ENCODE results near the gene SCGB3A1. TPM values are rescaled to one million over a fixed set of nuclear protein-coding genes. Genes with fewer than 3 reads are reported as not detected.
A peak's percentile ranks its signal among the peaks of the same experiment; 100 is the strongest.

Gene SCGB3A1
- total RNA-seq, 1 donor from 2014 or later = not detected

- DNase-seq (ENCODE audit: low spot score) = no peak
These were observed 15.0 kb upstream of the SCGB3A1 start for GRCh38 chr5:180606215-180606785.

- peak; percentile 27 for DNase-seq (ENCODE audit: low spot score)
These were observed 14.4 kb upstream of the SCGB3A1 start for GRCh38 chr5:180605554-180606214.

- DNase-seq (ENCODE audit: low spot score) = no peak
These were observed 13.0 kb upstream of the SCGB3A1 start for GRCh38 chr5:180604271-180604670.

GRCh38 chr5:180603076-180603594, 11.8 kb upstream of the SCGB3A1 start:
- DNase-seq (ENCODE audit: low spot score) = no peak

- DNase-seq (ENCODE audit: low spot score) = no peak
These were observed 11.3 kb upstream of the SCGB3A1 start for GRCh38 chr5:180602481-180603075.

- no peak for DNase-seq (ENCODE audit: low spot score)
These were observed 10.5 kb upstream of the SCGB3A1 start for GRCh38 chr5:180601591-180602480.

- DNase-seq (ENCODE audit: low spot score) = no peak
These were observed 9.3 kb upstream of the SCGB3A1 start for GRCh38 chr5:180600554-180601041.

GRCh38 chr5:180599981-180600553, 8.8 kb upstream of the SCGB3A1 start:
- no peak for DNase-seq (ENCODE audit: low spot score)

- DNase-seq (ENCODE audit: low spot score) = no peak
These were observed 8.3 kb upstream of the SCGB3A1 start for GRCh38 chr5:180599590-180599914.

- no peak for DNase-seq (ENCODE audit: low spot score)
These were observed 7.7 kb upstream of the SCGB3A1 start for GRCh38 chr5:180598797-180599589.

- DNase-seq (ENCODE audit: low spot score) = no peak
These were observed 7.0 kb upstream of the SCGB3A1 start for GRCh38 chr5:180598316-180598701.

GRCh38 chr5:180596668-180597231, 5.5 kb upstream of the SCGB3A1 start:
- no peak for DNase-seq (ENCODE audit: low spot score)

GRCh38 chr5:180596115-180596667, 4.9 kb upstream of the SCGB3A1 start:
- no peak for DNase-seq (ENCODE audit: low spot score)

- no peak for DNase-seq (ENCODE audit: low spot score)
These were observed 4.2 kb upstream of the SCGB3A1 start for GRCh38 chr5:180595381-180596114.

- no peak for DNase-seq (ENCODE audit: low spot score)
These were observed 3.7 kb upstream of the SCGB3A1 start for GRCh38 chr5:180595046-180595379.

GRCh38 chr5:180594311-180595045, 3.2 kb upstream of the SCGB3A1 start:
- no peak for DNase-seq (ENCODE audit: low spot score)

- no peak for DNase-seq (ENCODE audit: low spot score)
These were observed 2.3 kb upstream of the SCGB3A1 start for GRCh38 chr5:180593446-180594206.

GRCh38 chr5:180592176-180592575, 877 bp upstream of the SCGB3A1 start:
- no peak for DNase-seq (ENCODE audit: low spot score)
